Mammary epithelial cell (primary cell): ENCODE results near the gene DDX41.
A peak's percentile ranks its signal among the peaks of the same experiment; 100 is the strongest.

Source experiments
- EZH2 ChIP-seq: IDR thresholded peaks from 2 replicates; pipeline ENCODE4 v1.6.1; 2012; ENCODE audit warnings: low read length, inconsistent platforms, borderline replicate concordance
- TF ChIP-seq, protein P1 (sequence below), 2 donors: IDR thresholded peaks in 1 of 2; conservative IDR thresholded peaks in 1 of 2; 2 replicates each; pipeline ENCODE4 v1.5.1; 2011 to 2012; ENCODE audit warnings: inconsistent platforms in 2 of 2, low read length in 2 of 2, mild to moderate bottlenecking in 2 of 2, control low read depth in 1 of 2, low read depth in 1 of 2; ENCODE audit not compliant: insufficient read depth in 1 of 2; ENCODE audit errors: extremely low read depth in 1 of 2

DNA sequence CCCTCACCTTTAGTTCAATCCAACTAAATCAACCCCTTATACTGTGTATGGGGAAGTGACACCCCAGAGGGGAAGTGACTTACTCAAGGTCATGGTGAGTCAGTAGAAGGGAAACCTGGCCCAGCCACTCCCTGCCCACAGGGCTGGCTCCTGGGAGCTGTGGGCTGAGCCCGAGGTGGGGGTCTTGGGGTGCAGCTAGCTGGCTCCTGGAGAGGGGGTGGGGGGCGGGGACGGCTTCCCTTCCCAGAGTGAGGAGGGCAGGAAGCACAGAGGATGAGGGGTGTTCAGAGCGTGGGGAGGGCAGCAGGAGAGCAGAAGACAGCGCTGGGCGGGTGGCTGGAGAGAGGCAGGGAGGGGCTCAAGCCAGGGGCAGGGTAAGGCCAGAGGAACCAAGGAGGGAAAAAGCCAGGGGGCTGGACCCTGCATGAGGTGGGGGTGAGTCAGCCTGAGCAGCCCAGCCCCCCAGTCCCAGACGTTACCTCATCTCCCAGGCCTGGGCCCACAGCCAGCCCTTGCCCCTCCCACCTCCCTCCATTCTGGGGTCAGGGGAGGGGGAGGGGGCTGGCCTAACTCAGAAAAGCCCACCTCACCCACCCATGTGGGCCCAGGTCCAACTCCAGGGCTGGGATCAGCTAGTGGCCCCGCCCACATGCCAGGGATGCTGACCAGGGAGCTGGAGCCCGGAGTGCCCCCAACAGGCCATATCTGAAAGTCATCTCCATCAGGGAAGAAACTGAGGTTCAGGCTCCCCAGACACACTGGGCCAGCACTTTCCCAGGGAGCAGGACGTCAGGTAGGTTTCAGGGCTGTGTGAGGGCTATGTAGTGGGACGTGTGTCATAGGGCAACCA is 22.2 kb downstream of the DDX41 start:
- no peak for TF ChIP-seq EZH2
- TF ChIP-seq, protein P1, sequence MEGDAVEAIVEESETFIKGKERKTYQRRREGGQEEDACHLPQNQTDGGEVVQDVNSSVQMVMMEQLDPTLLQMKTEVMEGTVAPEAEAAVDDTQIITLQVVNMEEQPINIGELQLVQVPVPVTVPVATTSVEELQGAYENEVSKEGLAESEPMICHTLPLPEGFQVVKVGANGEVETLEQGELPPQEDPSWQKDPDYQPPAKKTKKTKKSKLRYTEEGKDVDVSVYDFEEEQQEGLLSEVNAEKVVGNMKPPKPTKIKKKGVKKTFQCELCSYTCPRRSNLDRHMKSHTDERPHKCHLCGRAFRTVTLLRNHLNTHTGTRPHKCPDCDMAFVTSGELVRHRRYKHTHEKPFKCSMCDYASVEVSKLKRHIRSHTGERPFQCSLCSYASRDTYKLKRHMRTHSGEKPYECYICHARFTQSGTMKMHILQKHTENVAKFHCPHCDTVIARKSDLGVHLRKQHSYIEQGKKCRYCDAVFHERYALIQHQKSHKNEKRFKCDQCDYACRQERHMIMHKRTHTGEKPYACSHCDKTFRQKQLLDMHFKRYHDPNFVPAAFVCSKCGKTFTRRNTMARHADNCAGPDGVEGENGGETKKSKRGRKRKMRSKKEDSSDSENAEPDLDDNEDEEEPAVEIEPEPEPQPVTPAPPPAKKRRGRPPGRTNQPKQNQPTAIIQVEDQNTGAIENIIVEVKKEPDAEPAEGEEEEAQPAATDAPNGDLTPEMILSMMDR (conservative IDR thresholded peaks at IDR 0.05 in 1 of 2, IDR thresholded peaks at IDR 0.05 in 1 of 2; ENCODE audit: extremely low read depth in 1 of 2, insufficient read depth in 1 of 2, low read depth in 1 of 2, low read length in 2 of 2), result peak in 1 of 2 donors; percentile 34
